ENCODE measurements around the gene DOCK1.

DNA sequence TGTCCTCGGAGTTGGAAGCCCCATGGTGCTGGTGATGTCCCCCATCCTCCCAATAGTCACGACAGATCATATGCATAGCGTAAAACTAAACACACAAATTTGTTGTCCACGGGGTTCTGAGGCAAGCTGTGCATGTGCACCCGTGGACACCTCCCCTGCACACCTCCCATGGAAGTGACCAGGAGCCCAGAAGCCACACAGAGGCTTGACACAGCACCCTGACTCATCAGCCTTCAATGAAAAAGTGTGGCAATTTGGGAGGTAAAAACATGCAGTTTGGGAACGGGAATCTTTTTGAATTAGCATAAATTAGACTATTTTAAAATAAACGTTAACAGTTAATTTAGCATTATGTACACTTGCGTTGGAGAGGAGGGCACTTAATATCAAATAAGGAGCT lies 554.7 kb downstream of the DOCK1 start:
- TF ChIP-seq EZH2phosphoT487 (IDR thresholded peaks at IDR 0.05) (no peak), CTCF (IDR thresholded peaks at IDR 0.05) (no peak)
